Left hindlimb (tissue), 1 donor: ENCODE measurements around the gene CCSER1.
"Not testable (repeated sequence)": the region's sequence is repeated elsewhere in the genome, so short reads cannot be mapped to it uniquely, and the experiment has no call there.

ENCODE experiments used
- DNase-seq: peaks from one replicate; pipeline ENCODE4 v3.0.0-alpha.2; 2018

Gene CCSER1

DNA sequence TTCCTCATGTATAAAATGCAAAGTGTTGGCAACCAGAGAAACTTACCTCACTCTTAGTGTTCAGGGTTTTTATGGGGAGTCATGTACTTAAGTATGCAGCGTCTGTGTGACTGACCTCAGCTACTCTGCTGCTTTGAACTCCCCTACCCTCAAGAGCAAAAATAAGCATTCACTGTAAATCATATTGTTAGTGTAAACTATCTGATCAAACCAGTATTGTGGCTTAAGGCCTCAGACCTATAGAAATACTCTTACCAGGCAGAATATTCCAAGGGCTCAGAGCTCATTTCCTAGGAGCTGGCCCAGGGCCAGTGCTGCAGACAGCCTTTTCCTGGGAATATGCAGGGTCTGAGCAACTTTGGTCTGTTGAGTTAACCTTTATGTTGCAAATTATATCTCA is 453.1 kb downstream of the CCSER1 start:
- DNase-seq, result no peak

DNA sequence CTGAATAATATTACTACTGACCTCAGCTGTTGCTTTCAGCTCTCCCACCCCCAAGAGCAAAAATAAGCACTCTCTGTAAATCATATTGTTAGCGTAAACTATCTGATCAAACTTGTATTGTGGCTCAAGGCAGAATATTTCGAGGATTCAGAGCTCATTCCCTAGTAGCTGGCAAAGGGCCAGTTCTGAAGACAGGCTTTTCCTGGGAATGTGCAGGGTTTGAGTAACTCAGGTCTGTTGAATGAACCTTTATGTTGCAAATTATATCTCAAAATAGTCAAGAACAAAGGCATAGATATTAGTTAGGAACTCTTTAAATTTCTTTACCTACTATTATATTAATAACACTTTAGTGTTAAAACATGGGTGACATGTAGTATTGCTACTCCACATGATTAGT is 454.9 kb downstream of the CCSER1 start:
- no peak for DNase-seq

DNA sequence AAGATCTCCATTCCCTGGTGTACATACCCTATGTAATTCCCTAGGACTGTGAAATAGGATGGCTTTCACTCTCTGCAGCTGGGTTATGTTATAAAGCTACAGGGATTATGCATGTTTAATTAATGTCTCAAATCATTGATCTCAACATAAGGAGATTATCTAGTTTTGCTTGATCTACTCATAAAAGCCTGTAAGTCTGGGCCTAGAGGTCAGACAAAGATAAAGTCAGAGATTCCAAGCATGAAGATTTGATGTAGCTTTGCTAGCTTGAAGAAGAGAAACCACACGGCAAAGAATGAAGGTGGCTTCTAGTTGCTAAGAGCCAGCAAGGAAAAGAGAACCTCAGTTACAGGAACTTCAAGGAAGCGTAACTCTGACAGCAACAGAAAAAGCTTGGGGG is 456.9 kb downstream of the CCSER1 start:
- DNase-seq, result no peak

DNA sequence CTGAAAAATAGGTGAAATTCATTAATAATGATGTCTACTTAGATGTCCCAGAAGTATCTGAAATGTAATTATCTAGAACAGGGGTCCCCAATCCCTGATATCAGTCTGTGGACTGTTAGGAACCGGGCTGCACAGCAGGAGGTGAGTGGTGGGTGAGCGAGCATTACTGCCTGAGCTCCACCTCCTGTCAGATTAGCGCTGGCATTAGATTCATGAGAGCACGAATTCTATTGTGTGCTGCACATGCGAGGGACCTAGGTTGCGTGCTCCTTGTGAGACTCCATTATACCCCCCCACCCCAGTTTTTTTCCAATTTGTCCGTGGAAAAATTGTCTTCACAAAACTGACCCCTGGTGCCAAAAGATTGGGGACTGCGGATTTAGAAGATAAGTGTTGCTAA is 458.8 kb downstream of the CCSER1 start:
- no peak for DNase-seq

DNA sequence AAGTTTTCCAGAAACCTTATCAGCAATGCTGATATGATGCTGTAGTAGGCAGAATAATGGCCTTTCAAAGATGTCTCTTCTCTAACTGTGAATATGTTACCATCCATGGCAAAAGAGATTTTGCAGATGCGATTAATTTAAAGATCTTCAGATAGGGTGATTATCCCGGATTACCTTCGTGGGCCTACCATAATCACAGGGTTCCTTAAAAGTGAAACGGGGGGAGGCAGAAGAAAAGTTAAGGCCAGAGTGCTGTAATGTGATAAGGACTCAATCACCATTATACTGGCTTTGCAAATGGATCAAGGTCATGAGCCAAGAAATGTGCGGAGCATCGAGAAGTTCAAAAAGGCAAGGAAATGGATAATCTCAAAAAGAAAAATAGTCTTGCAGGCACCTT is 459.6 kb downstream of the CCSER1 start:
- DNase-seq, result no peak

DNA sequence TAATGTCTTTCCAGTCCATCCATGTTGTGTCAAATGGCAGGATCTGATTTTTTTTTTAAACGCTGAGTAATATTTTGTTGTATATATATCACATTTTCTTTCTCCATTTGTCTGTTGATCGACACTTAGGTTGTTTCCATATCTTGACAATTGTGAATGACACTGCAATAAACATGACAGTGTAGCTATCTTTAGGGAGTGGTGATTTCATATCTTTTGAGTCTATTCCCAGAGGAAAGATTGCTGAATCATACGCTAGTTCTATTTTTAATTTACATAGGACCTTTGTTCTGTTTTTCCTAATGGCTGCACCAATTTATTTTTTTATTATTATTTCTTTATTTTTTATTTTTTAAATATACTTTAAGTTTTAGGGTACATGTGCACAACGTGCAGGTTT is 470.7 kb downstream of the CCSER1 start:
- DNase-seq, result no peak

DNA sequence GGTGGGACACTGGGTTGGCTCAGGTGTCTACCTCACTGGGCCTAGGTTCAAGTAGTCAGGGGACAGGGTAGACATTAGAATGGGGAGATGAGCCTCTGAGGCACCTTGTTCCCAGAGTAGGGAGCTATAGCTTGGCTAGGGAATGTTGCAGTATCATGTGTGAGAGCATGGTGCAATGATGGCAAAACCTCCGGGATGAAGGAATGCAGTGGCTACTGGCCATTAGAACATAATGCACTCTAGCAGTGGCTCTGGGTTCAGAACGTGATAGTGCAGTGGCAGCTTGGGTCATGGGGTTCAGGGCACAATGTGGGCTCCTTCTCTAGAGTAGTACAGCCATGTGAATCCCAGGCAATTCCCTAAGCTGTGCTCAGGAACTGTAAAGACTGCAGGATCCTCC is 471.5 kb downstream of the CCSER1 start:
- DNase-seq, result no peak

DNA sequence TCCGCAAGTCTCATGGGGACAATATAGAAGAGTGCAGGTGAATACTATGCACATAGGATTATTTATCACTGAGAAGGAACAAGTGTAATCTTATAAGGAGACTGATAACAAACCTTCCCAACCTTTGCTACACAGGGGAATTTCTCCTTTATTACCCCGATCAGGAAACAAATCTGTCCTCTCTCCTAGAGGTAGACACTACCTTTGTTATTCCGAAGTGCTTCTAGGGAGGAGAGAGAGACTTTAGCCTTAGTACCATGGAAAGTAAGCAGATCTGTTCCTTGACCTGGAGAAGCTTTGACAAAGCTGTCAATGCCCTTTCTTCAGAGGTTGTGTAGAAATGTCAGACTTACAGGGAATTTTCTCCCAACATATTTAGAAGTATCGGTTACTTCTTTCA is 475.5 kb downstream of the CCSER1 start:
- no peak for DNase-seq

DNA sequence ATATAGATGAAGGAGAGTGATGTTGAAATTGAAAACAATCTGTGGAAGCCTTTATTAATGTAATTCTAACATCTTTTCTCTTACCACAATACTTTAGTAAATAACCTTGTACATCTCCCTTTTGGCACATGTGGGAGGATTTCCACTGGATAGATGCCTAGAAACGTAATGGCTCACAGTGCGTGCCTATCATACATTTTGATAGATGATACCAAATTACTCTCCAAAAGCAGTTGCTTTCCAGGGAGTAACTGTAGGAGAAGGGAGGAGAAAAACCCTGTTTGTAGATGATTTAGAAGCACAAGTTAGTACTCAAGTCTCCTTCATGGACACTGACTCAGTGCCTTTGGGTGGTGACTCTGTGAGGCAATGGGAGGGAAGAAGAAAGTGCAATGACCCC is 476.3 kb downstream of the CCSER1 start:
- DNase-seq, result no peak

DNA sequence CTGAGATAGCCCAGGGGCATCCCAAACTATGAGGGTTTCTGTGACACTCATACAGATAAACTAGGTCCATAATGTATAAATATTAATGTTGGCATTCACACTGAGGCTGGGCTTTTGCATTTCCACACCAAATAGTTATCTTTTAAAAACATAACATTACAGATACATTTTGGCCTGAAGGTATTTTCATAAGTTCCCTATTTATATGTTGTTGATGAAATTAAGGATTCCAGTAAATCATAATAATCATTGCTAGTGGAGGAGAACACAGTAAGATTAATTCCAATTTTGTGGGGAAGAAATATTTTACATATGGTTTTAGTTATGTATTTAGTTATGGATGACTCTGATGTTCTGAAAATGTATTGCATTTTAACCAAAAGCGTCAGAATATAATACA is 479.6 kb downstream of the CCSER1 start:
- no peak for DNase-seq

DNA sequence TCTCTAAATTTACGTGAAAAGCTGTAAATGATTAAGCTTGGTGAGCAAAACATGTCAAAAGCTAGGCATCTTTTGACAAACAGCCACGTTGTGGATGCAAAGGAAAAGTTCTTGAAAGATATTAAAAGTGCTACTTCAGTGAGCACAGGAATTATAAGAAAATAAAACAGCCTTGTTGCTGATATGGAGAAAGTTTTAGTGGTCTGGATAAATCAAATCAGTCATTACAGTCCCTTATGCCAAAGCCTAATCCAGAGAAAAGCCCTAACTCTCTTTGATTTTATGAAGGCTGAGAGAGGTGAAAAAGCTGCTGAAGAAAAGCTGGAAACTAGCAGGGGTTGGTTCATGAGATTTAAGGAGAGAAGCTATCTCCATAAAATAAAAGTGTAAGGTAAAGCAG is 487.2 kb downstream of the CCSER1 start:
- no peak for DNase-seq

DNA sequence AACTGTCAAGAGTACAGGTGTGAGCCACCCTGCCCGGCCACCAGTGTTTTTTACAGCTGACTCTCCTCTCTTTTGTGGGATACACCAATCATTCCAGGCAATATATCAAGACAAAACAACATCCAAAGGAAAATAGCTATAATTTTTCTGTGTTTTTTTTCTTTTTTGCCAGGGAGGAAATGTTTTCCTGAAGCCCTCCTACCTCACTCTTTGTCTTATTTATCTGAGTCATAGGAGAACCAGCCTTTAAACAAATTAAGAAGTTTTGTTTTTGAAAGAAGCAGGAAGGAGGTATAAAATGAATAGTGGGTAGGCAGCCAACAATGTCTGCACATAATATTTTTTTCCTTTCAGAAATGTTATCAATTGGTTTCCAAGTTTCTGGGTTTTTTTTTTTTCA is 493.9 kb downstream of the CCSER1 start:
- no peak for DNase-seq

DNA sequence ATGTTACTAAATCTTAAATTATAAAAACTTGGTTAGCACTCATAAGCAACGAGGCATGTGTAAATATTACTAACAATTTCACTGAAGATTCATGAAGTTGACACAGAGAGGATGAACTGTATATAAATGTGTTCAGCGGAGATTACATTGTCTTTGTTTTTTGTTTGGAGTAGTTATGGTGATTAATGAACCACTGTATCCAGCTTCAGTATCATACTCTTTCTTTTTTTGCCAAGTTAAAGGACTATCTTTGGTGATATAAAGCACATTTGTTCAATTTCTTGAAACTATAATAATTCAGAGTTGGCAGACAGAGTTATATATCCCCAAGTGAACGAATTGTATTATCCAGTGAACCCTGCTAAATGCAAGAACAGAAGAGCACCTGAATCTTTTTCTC is 497.6 kb downstream of the CCSER1 start:
- no peak for DNase-seq

DNA sequence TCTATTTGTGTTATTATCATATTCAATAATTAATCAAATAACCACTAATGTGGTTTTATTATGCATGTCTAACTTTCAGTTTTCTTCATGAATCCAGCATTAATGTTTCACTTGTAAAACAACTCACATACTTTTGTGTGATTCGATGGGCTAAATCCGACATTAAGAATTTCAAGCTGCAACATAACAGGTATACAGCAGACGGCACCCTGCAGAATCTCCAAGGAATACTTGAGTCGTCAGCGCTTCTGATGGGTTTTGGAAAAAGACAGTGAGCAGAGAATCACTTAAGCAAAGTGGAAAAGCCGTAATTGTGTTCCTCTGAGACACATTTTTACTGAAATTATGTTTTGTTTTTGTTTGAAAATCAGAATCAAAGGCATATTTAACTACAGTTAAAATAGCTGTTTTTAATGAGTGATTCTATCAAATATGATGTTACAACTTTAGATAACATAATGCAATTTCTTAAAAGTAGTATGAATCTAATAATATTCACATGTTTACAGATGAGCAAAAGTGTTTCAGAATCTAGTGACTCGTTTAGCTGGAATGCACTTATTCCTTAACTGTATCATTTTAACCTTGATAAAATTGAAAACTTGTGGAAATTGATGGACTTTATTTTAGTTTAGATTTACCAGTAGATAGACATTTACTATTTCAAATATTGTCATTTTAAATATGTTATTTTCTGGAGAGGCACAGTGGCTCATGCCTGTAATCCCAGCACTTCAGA is 514.8 kb downstream of the CCSER1 start:
- DNase-seq, result no peak

DNA sequence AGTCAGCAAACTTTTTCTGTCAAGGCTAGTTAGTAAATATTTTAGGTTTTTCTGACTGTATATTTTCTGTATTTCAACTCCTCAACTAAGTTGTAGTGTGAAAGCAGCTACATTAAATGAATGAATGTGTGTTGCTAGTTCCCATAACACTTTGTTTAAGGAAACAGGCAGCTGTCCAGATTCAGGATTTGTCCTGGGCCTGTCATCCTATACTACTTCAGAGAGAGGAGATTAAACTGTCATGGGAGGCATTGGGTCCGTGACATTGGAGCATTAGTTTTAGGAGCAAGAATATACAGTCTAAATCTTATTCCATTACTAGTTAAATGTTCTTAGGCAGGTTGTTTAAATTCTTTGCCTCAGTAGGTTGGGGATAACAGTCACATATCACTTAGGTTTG is 516.0 kb downstream of the CCSER1 start:
- no peak for DNase-seq

DNA sequence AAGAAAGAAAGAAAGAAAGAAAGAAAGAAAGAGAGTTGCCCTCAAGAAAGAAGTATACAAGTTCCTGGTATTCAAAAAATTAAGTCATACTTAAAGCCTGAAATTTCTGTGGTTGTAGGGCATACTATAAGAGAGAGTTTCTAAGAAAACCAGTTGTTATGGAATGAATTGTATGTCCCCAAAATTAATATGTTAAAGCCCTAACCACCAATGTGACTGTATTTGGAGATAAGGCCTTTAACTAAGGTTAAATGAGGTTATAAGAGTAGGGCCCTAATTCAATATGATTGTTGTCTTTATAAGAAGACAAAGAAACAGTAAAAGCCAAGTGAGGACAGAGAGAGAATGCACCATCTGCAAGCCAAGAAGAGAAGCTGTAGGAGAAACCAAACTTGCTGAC is 521.1 kb downstream of the CCSER1 start:
- DNase-seq, result no peak

DNA sequence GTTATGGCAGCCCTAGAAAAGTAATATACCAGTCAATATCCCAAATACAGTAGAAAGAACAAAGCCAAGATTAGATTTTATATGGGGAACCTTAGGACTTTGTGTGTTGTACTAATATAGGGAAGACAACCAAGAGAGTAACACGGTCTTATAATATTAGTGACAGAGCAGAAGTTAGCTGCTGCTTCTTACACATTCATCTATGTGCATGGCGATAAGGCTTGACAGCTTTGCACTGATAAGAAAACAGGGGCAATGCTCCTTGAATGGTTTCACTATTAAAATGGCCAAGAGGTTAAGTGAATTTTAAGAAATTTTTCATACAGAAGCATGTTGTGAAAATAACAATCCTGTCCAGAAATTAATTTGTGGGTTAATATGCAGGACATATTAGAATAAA is 521.6 kb downstream of the CCSER1 start:
- no peak for DNase-seq

DNA sequence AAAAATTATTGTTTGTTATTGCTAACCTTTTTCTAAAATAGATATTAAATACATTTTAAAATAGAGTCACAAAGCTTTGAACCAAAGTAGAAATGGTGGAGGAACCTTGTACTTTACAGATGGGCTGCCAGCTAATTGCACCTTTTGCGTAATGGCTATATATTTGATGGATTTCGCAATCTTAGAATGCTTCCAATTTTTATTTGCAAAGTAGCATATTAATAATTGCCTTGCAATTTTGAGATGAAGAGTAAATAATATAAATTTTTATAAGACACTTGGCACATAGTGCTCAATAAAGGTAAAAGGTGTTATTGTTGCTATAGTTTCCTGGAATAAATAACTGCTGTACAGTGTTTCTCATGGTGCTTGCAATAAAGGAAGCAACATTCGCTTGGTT is 533.5 kb downstream of the CCSER1 start:
- DNase-seq, result no peak

DNA sequence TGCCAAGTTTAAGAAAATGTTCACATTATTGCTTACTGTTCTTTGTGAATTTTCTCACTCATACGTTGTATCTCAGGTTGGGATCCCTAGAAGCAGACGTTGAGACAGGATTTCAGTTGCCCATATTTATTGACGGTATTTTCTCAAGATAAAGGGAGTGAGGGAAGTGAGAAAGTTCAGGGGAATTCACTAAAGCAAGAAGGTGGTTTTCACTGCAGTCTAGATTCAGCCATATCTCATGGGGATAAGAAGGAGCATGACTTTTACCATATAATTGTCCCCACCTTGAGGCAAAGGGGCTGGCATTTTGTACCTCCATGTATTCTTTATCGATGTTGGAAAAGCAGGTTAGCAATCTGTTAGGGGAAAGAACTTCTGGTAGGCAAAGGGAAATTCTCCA is 543.0 kb downstream of the CCSER1 start:
- no peak for DNase-seq

DNA sequence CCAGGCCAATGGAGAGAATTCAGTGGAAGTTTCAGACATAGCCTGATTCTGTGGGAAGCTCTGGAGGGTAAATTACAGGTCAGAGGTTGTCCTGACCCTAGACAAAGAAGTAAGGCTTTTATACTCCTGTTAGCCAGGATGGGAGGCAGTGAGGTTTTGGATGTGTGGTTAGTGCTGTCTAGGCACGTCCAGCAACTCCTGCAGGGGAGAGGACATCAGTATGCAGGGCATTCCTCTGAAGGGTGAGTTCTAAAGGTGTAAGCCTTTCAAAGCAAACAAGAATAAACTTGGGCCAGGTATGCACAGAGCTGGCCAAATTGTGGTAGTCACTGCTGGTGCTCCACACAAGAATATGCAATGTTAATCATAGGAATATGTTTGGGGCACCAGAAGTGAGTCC is 562.5 kb downstream of the CCSER1 start:
- DNase-seq, result no peak

DNA sequence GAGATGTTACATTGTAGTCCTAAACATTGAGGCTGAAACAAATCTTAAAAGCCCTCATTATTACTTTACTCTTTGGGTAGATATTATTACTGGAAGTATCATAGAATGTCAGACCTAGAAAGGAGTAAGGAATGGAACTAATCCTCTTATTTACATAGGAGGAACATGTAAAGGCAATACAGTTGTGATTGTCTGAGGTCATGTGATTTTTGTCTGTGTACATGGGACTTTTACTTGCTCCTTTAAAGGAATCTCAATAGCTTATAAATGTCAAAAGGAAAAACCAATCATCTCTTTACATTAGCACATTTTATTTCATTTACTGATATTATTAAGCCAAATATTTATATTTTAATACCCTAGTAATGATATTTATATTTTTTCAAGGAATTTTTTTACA is 568.2 kb downstream of the CCSER1 start:
- DNase-seq, result no peak

DNA sequence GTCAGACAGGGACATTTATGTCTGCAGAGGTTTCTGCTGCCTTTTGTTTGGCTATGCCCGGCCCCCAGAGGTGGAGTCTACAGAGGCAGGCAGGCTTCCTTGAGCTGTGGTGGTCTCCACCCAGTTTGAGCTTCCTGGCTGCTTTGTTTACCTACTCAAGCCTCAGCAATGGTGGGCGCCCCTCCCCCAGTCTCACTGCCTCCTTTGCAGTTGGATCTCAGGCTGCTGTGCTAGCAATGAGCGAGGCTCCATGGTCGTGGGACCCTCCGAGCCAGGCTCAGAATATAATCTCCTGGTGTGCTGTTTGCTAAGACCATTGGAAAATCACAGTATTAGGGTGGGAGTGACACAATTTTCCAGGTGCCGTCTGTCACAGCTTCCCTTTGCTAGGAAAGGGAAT is 578.3 kb downstream of the CCSER1 start:
- DNase-seq, result not testable (repeated sequence)

DNA sequence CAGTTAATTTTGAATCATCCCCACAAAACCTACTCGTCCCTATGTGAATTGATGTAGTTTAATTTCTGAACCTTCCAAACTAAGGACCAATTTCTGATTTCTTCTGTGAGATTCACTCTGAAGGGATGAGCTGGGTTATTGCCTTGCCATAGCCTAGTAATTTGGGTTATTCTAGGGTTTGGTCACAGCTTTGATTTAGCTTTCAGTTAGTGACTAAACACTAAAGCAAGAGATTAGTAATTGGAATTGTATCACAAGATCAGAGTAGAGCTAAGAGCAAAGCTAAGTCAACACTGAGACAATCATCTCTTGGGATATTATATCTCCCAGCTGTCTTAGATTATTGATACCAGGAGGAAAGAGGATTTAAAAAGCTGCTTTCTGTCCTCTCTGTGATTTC is 588.0 kb downstream of the CCSER1 start:
- DNase-seq, result no peak

DNA sequence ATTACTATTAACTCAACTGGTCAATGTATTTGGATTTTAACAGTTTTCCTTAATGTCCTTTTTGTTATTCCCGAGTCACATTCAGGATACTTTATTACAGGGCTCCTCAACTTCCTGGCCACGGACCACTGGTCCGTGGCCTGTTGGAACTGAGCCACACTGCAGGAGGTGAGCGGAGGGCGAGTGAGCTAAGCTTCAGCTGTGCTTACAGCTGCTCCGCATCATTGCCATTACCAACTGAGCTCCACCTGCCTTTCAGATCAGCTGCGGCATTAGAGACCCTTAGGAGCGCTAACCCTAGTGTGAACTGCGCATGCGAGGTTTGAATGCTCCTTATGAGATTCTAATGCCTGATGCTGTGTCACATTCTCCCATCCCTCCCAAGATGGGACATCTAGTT is 591.7 kb downstream of the CCSER1 start:
- no peak for DNase-seq

DNA sequence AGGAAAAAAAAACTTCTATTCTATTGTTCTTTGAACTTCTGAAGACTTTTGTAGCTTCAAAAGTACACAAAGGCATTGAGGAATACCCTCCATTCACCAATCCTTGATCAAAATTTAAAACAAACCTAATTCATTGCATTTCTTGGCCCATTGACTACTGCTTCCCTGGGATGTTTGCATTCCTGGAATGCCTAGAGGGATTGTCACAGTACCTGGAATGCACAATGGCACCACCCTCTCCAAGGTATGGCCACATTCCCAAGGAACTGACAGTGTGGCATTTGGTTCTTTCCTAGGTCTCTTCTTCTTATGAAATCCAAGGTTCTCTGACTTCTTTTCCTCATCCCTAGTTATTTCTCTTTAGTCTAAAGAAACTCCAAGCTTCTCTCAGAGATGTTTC is 600.7 kb downstream of the CCSER1 start:
- no peak for DNase-seq

DNA sequence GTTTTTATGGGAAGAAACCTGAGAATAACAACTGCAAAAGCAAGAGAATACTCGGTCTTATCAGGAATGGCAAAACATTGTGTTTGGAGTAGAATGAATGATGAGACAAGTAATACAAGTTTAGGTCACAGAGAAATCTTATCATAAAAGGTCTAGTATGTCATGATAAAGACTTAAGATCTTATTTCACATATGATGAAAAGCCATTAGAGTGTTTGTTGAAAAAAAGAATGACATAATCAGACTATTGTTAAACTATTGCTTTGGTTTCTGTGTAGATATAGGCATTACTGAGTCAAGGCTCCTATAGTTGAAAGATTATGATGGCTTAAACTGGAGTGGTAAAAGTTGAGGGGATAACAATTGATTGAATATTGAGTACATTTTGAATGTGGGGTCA is 603.6 kb downstream of the CCSER1 start:
- DNase-seq, result no peak
